ENCODE measurements around the gene SPECC1.
"Not testable (repeated sequence)": the region's sequence is repeated elsewhere in the genome, so short reads cannot be mapped to it uniquely, and the experiment has no call there.

The SPECC1 gene

GRCh38 chr17:20225162-20226115 is 216.3 kb downstream of the SPECC1 start:
- no peak for DNase-seq (ENCODE audit: low read depth, low spot score)
- H3K27ac ChIP-seq: no peak overlapping the region

- no peak overlapping the region for H3K27ac ChIP-seq
Observed at GRCh38 chr17:20226814-20227482, 217.8 kb downstream of the SPECC1 start.

GRCh38 chr17:20227720-20228370 is 218.7 kb downstream of the SPECC1 start:
- not testable (repeated sequence) for H3K27ac ChIP-seq; DNase-seq (ENCODE audit: low read depth, low spot score)

More at GRCh38 chr17:20226814-20227482, 217.8 kb downstream of the SPECC1 start:
- DNase-seq (ENCODE audit: low read depth, low spot score): no peak

- no peak for DNase-seq (ENCODE audit: low read depth, low spot score)
- no peak overlapping the region for H3K27ac ChIP-seq
Observed at GRCh38 chr17:20228410-20228809, 219.3 kb downstream of the SPECC1 start.

GRCh38 chr17:20228860-20229259 is 219.7 kb downstream of the SPECC1 start:
- no peak for DNase-seq (ENCODE audit: low read depth, low spot score)

GRCh38 chr17:20230924-20231323 is 221.8 kb downstream of the SPECC1 start:
- no peak for DNase-seq (ENCODE audit: low read depth, low spot score)
- H3K27ac ChIP-seq: no peak overlapping the region

More at GRCh38 chr17:20228860-20229259, 219.7 kb downstream of the SPECC1 start:
- H3K27ac ChIP-seq: no peak overlapping the region

- H3K27ac ChIP-seq: no peak overlapping the region
- DNase-seq (ENCODE audit: low read depth, low spot score): no peak
Observed at GRCh38 chr17:20232611-20233010, 223.5 kb downstream of the SPECC1 start.

GRCh38 chr17:20234276-20234675 is 225.1 kb downstream of the SPECC1 start:
- no peak overlapping the region for H3K27ac ChIP-seq
- no peak for DNase-seq (ENCODE audit: low read depth, low spot score)

GRCh38 chr17:20235747-20236146 is 226.6 kb downstream of the SPECC1 start:
- H3K27ac ChIP-seq: no peak overlapping the region
- DNase-seq (ENCODE audit: low read depth, low spot score): no peak

GRCh38 chr17:20236578-20237227 is 227.5 kb downstream of the SPECC1 start:
- no peak for DNase-seq (ENCODE audit: low read depth, low spot score)
- H3K27ac ChIP-seq: no peak overlapping the region

- not testable (repeated sequence) for DNase-seq (ENCODE audit: low read depth, low spot score); H3K27ac ChIP-seq
Observed at GRCh38 chr17:20239776-20240175, 230.6 kb downstream of the SPECC1 start.

GRCh38 chr17:20241855-20242254 is 232.7 kb downstream of the SPECC1 start:
- H3K27ac ChIP-seq: no peak overlapping the region
- DNase-seq (ENCODE audit: low read depth, low spot score): no peak

- DNase-seq (ENCODE audit: low read depth, low spot score): no peak
- no peak overlapping the region for H3K27ac ChIP-seq
Observed at GRCh38 chr17:20242271-20242670, 233.1 kb downstream of the SPECC1 start.

GRCh38 chr17:20243524-20243923 is 234.4 kb downstream of the SPECC1 start:
- no peak for DNase-seq (ENCODE audit: low read depth, low spot score)
- H3K27ac ChIP-seq: no peak overlapping the region

- no peak overlapping the region for H3K27ac ChIP-seq
- DNase-seq (ENCODE audit: low read depth, low spot score): no peak
Observed at GRCh38 chr17:20244671-20245070, 235.5 kb downstream of the SPECC1 start.

- no peak overlapping the region for H3K27ac ChIP-seq
- no peak for DNase-seq (ENCODE audit: low read depth, low spot score)
Observed at GRCh38 chr17:20246692-20247091, 237.5 kb downstream of the SPECC1 start.

GRCh38 chr17:20253323-20253722 is 244.2 kb downstream of the SPECC1 start:
- H3K27ac ChIP-seq: no peak overlapping the region
- no peak for DNase-seq (ENCODE audit: low read depth, low spot score)

- DNase-seq (ENCODE audit: low read depth, low spot score): no peak
- H3K27ac ChIP-seq: no peak overlapping the region
Observed at GRCh38 chr17:20254541-20254940, 245.4 kb downstream of the SPECC1 start.

GRCh38 chr17:20256144-20256543 is 247.0 kb downstream of the SPECC1 start:
- H3K27ac ChIP-seq: no peak overlapping the region
- DNase-seq (ENCODE audit: low read depth, low spot score): no peak

- no peak for DNase-seq (ENCODE audit: low read depth, low spot score)
- no peak overlapping the region for H3K27ac ChIP-seq
Observed at GRCh38 chr17:20257008-20257407, 247.8 kb downstream of the SPECC1 start.
